Ascending aorta (tissue), 2 donors: ENCODE measurements around the gene STK39. TPM values are rescaled to one million over a fixed set of nuclear protein-coding genes. Genes with fewer than 3 reads are reported as not detected.

Experiments
- DNase-seq, 2 donors: peaks; one replicate each; pipeline ENCODE4 v3.0.0-alpha.2; 2019; ENCODE audit warnings: low spot score in 2 of 2
- H3K27ac ChIP-seq, 2 donors: fragments of 200-600 bp; sonication (generic); one replicate each; pipeline ENCODE4 v1.5.1; 2016 to 2017; ENCODE audit warnings: mild to moderate bottlenecking in 1 of 2
- H3K27me3 ChIP-seq: fragments of 200-600 bp; sonication (generic); one replicate; pipeline ENCODE4 v1.5.1; 2017
- H3K36me3 ChIP-seq, 2 donors: fragments of 200-600 bp; sonication (generic); one replicate each; pipeline ENCODE4 v1.5.1; 2016
- H3K4me1 ChIP-seq, 2 donors: fragments of 200-600 bp; sonication (generic); one replicate each; pipeline ENCODE4 v1.5.1; 2016 to 2017; ENCODE audit warnings: mild to moderate bottlenecking in 1 of 2
- H3K4me3 ChIP-seq, 2 donors: fragments of 200-600 bp; sonication (generic); one replicate each; pipeline ENCODE4 v1.5.1; 2016 to 2017; ENCODE audit warnings: mild to moderate bottlenecking in 1 of 2
- H3K9me3 ChIP-seq, 2 donors: fragments of 200-600 bp; sonication (generic); one replicate each; pipeline ENCODE4 v1.5.1; 2016
- CTCF ChIP-seq, 3 experiments: fragments of 200-600 bp in 2 of 3; fragments of 450-650 bp in 1 of 3; sonication (generic) in 2 of 3; IDR thresholded peaks; one replicate each; pipeline ENCODE4 v1.5.1; 2016 to 2019; ENCODE audit warnings: antibody characterized with exemption in 3 of 3, mild to moderate bottlenecking in 1 of 3, moderate library complexity in 1 of 3
- intact Hi-C: fragments of 100-400 bp; cut with DNase I; formaldehyde crosslinking; loops from one replicate; pipeline ENCODE4 v1.15.1; 2023
- total RNA-seq: library from RNA; depleted of rRNA; stranded (reverse); fragments of >200 nt; gene quantifications from one replicate; pipeline ENCODE4 v1.1.0, GENCODE V29; 2016

STK39 gene
- total RNA-seq, 1 donor from 2014 or later, result 7.5 TPM

- no peaks in the 10 kb centered on the region for H3K36me3 ChIP-seq
- H3K27me3 ChIP-seq, result no peaks in the 10 kb centered on the region
- no peak for TF ChIP-seq CTCF (IDR thresholded peaks at IDR 0.05)
- no peak overlapping the region for H3K27ac ChIP-seq
- H3K4me3 ChIP-seq, result no peak overlapping the region
- no peaks in the 10 kb centered on the region for H3K9me3 ChIP-seq
- no peak for DNase-seq
- intact Hi-C loops, result no loop called here
- no peaks in the 10 kb centered on the region for H3K4me1 ChIP-seq
Observed at GRCh38 chr2:168053676-168054075, 193.7 kb downstream of the STK39 start.

- Histone ChIP-seq H3K27ac (no peak overlapping the region), H3K4me3 (no peak overlapping the region), H3K27me3 (no peaks in the 10 kb centered on the region), H3K36me3 (no peaks in the 10 kb centered on the region), H3K4me1 (no peaks in the 10 kb centered on the region), H3K9me3 (no peaks in the 10 kb centered on the region)
- no peak for TF ChIP-seq CTCF (IDR thresholded peaks at IDR 0.05)
- DNase-seq, result no peak
- intact Hi-C loops, result no loop called here
Observed at GRCh38 chr2:168052773-168053172, 194.6 kb downstream of the STK39 start.

GRCh38 chr2:168050377-168050776, 197.0 kb downstream of the STK39 start:
- intact Hi-C loops, result no loop called here
- Histone ChIP-seq H3K27me3 (no peaks in the 10 kb centered on the region), H3K4me3 (no peak overlapping the region), H3K36me3 (peaks cover 0 to 3% of the 10 kb centered on the region in 2 donors), H3K27ac (no peak overlapping the region), H3K4me1 (no peaks in the 10 kb centered on the region), H3K9me3 (no peaks in the 10 kb centered on the region)
- DNase-seq, result no peak
- no peak for TF ChIP-seq CTCF (IDR thresholded peaks at IDR 0.05)

GRCh38 chr2:168049609-168050008, 197.8 kb downstream of the STK39 start:
- no peaks in the 10 kb centered on the region for H3K9me3 ChIP-seq
- no peaks in the 10 kb centered on the region for H3K4me1 ChIP-seq
- H3K27ac ChIP-seq, result no peak overlapping the region
- no peak for TF ChIP-seq CTCF (IDR thresholded peaks at IDR 0.05)
- intact Hi-C loops, result no loop called here
- peaks cover 0 to 3% of the 10 kb centered on the region in 2 donors for H3K36me3 ChIP-seq
- no peak for DNase-seq
- H3K4me3 ChIP-seq, result no peak overlapping the region
- no peaks in the 10 kb centered on the region for H3K27me3 ChIP-seq

GRCh38 chr2:168047091-168047690, 200.2 kb downstream of the STK39 start:
- intact Hi-C loops, result no loop called here
- Histone ChIP-seq H3K4me3 (no peak overlapping the region), H3K4me1 (no peaks in the 10 kb centered on the region), H3K36me3 (peaks cover 0 to 3% of the 10 kb centered on the region in 2 donors), H3K9me3 (no peaks in the 10 kb centered on the region), H3K27ac (no peak overlapping the region), H3K27me3 (no peaks in the 10 kb centered on the region)
- no peak for DNase-seq
- TF ChIP-seq CTCF (IDR thresholded peaks at IDR 0.05), result no peak

- H3K4me3 ChIP-seq, result no peak overlapping the region
- DNase-seq, result no peak
- H3K9me3 ChIP-seq, result no peaks in the 10 kb centered on the region
- no peaks in the 10 kb centered on the region for H3K4me1 ChIP-seq
- intact Hi-C loops, result no loop called here
- TF ChIP-seq CTCF (IDR thresholded peaks at IDR 0.05), result no peak
- H3K27me3 ChIP-seq, result no peaks in the 10 kb centered on the region
- H3K36me3 ChIP-seq, result peaks cover 0 to 3% of the 10 kb centered on the region in 2 donors
- no peak overlapping the region for H3K27ac ChIP-seq
Observed at GRCh38 chr2:168044579-168044978, 202.8 kb downstream of the STK39 start.
